GM19438 (cell line): Measurements from ENCODE around the gene CALML3.

Source experiments
- ATAC-seq: cut with Tn5 transposase; IDR thresholded peaks from one replicate; pipeline ENCODE4 v1.9.1; 2021; ENCODE audit warnings: low read depth; ENCODE audit not compliant: unreplicated experiment

CALML3 gene

GRCh38 chr10:5490698-5491464 is 33.9 kb upstream of the CALML3 start:
- no peak for ATAC-seq

GRCh38 chr10:5491477-5491876 is 33.3 kb upstream of the CALML3 start:
- ATAC-seq: no peak

GRCh38 chr10:5492322-5492855 is 32.4 kb upstream of the CALML3 start:
- ATAC-seq: no peak

GRCh38 chr10:5492929-5493576 is 31.7 kb upstream of the CALML3 start:
- ATAC-seq: no peak

- ATAC-seq: no peak
These were observed 31.1 kb upstream of the CALML3 start for GRCh38 chr10:5493691-5494090.

- no peak for ATAC-seq
These were observed 30.1 kb upstream of the CALML3 start for GRCh38 chr10:5494611-5495010.

- ATAC-seq: no peak
These were observed 28.2 kb upstream of the CALML3 start for GRCh38 chr10:5496261-5497250.

GRCh38 chr10:5497289-5497688 is 27.5 kb upstream of the CALML3 start:
- ATAC-seq: no peak

GRCh38 chr10:5497948-5498730 is 26.6 kb upstream of the CALML3 start:
- no peak for ATAC-seq

- no peak for ATAC-seq
These were observed 25.8 kb upstream of the CALML3 start for GRCh38 chr10:5498791-5499492.

- no peak for ATAC-seq
These were observed 25.1 kb upstream of the CALML3 start, which contains the start of gene CALML5 for GRCh38 chr10:5499493-5500140. TSS of gene CALML5 (minus strand) at chr10:5499570. CDS start at chr10:5499438, 132 bp downstream.

GRCh38 chr10:5500162-5500670 is 24.5 kb upstream of the CALML3 start:
- no peak for ATAC-seq

- ATAC-seq: no peak
These were observed 23.9 kb upstream of the CALML3 start for GRCh38 chr10:5500910-5501309.

GRCh38 chr10:5502061-5502521 is 22.7 kb upstream of the CALML3 start:
- ATAC-seq: no peak

GRCh38 chr10:5502571-5503476 is 21.9 kb upstream of the CALML3 start:
- no peak for ATAC-seq

- ATAC-seq: no peak
These were observed 21.3 kb upstream of the CALML3 start for GRCh38 chr10:5503477-5503835.
